Epithelial cell of prostate (primary cell): ENCODE results near the gene TNNT3.

Experiments
- DNase-seq: peaks from one replicate; pipeline ENCODE4 v3.0.0-alpha.2; 2011; ENCODE audit warnings: low read depth, low spot score
- H3K27ac ChIP-seq: fragments of 450-650 bp; 2 replicates; pipeline ENCODE4 v1.5.1; 2017; ENCODE audit warnings: mild to moderate bottlenecking

TNNT3 gene

DNA sequence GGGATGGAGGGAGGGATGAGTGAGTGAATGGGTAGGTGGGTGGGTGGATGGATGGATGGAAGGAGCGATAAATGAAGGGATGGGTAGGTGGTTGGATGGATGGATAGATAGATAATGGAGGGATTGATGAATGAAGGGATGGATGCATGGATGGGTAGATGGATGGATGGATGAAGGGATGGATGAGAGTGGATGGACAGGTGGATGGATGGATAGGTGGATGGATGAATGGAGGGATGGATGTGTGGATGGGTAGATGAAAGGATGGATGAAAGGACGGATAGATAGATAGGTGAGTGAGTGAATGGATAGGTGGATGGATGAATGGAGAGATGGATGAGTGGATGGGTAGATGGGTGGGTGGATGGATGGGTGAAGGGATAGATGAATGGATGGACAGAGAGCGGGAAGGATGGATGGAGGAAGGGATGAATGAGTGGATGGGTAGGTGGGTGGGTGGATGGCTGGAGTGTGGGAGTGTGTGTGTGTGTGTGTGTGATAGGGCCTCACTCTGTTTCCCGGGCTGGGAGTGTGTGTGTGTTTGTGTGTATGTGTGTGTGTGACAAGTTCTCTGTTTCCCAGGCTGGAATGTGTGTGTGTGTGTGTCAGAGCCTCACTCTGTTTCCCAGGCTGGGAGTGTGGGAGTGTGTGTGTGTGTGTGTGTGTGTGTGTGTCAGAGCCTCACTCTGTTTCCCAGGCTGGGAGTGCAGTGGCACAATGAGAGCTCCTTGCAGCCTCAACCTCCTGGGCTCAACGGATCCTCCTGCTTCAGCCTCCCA is 25.7 kb upstream of the TNNT3 start:
- no peak for DNase-seq
- no peak overlapping the region for H3K27ac ChIP-seq

GRCh38 chr11:1894759-1895158 is 24.7 kb upstream of the TNNT3 start:
- H3K27ac ChIP-seq: no peak overlapping the region
- no peak for DNase-seq

- DNase-seq: no peak
- H3K27ac ChIP-seq: no peak overlapping the region
Measured at GRCh38 chr11:1896468-1896867, 23.0 kb upstream of the TNNT3 start.

DNA sequence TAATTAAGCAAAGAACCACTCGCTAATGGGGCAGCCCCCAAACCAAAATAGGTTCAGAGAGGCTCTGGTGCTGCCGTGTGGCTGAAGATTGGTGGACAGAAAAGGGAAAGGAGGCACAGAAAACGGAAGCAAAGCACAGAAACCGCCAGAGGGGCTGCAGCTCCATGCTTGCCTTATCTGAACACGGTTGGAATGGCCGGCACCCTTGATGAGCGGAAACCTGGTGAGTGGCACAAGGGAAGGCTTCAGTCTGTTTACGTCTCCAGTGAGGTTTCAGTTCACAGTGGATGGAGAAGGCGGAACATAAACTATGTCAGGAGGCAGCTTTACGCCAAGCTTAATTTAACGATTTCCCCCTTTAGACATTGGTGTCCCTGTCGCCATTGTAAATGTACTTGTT is 22.6 kb upstream of the TNNT3 start:
- no peak for DNase-seq
- no peak overlapping the region for H3K27ac ChIP-seq

- no peak for DNase-seq
- no peak overlapping the region for H3K27ac ChIP-seq
Measured at GRCh38 chr11:1899090-1899489, 20.4 kb upstream of the TNNT3 start.

DNA sequence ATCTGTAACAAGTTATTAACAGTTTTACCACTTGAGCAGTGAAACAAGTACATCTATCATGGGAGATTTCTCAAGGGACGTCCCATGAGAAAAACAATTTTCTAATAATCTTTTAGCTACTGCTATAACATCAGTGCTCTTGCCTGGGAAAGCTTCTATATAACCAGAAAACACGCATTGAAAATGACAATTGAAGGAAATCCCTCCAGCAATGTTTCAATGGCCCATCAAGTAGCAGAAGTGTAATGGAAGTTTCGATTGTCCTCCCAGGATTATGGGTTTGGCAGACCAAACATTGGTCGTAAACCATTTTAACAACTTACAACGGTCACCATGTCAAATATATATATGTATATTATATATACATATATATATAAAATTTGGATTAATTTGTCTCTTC is 19.8 kb upstream of the TNNT3 start:
- no peak overlapping the region for H3K27ac ChIP-seq
- no peak for DNase-seq

GRCh38 chr11:1906181-1906580 is 13.3 kb upstream of the TNNT3 start:
- no peak for DNase-seq
- H3K27ac ChIP-seq: no peak overlapping the region

- H3K27ac ChIP-seq: no peak overlapping the region
Measured at GRCh38 chr11:1906611-1907423, 12.7 kb upstream of the TNNT3 start.

DNA sequence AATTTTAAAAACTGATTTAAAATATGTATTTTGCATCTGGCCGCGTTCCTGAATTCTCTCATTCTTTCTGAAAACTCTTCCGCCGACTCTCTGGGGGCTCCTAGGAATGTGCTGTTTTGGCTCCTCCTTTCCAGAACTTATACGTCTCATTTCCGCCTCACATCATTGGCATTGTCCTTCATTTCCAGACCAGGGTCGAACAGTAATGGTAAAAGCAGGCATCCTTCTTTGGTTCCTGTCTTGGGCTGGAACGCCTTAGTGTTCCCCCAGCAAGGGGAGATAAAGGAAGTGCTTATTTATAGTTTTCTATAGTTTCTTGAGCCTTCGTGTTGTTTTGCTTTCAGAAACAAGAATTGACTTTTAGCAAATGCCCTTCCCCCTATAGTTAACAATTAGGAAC is 10.9 kb upstream of the TNNT3 start:
- DNase-seq: no peak

More at GRCh38 chr11:1906611-1907423, 12.7 kb upstream of the TNNT3 start:
- no peak for DNase-seq

GRCh38 chr11:1909524-1909923 is 10.0 kb upstream of the TNNT3 start:
- H3K27ac ChIP-seq: no peak overlapping the region
- no peak for DNase-seq

More for the DNA sequence above, 10.9 kb upstream of the TNNT3 start:
- no peak overlapping the region for H3K27ac ChIP-seq

GRCh38 chr11:1912289-1912878 is 7.1 kb upstream of the TNNT3 start:
- no peak for DNase-seq
- no peak overlapping the region for H3K27ac ChIP-seq

GRCh38 chr11:1913271-1914060 is 6.0 kb upstream of the TNNT3 start:
- H3K27ac ChIP-seq: no peak overlapping the region

GRCh38 chr11:1915795-1916131 is 3.7 kb upstream of the TNNT3 start:
- H3K27ac ChIP-seq: no peak overlapping the region
- no peak for DNase-seq

More at GRCh38 chr11:1913271-1914060, 6.0 kb upstream of the TNNT3 start:
- no peak for DNase-seq

DNA sequence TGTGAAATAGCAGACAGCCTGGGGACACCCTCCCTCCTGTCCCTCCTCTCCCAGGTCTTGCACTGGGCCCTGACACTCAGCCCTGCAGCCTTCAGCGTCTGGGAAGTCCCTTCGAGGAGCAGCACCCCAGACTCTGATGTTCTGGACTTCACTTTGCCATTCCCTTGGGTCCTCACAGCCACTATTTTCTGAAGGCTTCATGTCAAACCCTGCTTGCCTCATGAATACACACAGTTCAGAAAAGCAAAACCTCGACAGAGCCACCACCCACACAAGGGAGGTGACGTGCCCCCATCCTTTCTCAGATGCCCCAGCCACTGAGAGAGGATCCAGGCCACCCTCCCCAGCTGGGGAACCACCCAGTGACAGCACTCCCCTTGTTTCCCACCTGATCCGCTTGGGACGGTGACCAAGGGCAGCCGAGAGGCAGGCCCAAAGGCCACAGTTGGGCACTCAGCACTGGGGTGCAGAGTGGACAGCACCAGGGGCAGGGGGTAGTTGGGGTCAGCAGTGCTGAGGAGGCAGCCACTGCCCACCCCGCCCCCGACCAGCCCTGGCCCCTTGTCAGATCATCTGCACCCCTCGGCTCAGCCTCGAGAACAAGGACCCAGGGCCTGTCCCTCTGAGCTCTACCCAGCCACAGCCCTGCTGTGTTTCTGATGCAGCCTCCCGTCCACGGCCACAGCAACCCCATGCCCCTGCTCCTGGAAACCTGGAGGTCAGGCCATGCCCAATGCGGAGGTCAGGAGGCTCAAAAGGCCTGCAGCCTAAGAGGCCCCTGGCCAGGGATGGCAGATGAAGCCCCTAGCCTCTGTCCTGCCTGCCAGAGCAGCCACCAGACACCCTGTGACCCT is 3.1 kb upstream of the TNNT3 start:
- DNase-seq: no peak
- no peak overlapping the region for H3K27ac ChIP-seq

DNA sequence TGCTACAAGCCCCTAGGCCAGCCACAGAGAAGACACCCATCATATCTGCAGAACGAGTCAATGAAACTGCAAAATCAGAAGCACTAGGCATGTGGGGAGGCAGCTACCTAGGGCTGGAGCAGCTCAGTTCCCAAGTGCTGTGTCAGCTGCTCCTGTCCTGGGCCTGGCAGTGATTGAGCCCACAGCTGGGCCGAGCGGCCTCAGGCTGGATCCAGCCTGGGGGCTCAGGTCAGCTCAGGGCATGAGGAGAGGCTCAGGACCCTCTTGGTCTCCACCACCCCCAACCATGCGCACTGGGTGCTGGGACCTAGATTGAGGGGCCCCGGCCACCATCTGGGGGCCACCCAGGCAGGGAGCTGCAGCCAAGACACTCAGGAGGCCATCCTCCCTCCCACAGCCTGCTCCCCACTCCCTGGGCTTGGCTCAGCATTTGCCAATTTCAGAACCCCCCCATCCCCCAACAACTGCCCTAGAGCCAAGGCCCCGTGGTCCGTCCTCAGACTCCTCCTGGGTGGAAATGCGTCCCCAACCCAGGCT is 2.4 kb upstream of the TNNT3 start:
- no peak for DNase-seq
- H3K27ac ChIP-seq: no peak overlapping the region

DNA sequence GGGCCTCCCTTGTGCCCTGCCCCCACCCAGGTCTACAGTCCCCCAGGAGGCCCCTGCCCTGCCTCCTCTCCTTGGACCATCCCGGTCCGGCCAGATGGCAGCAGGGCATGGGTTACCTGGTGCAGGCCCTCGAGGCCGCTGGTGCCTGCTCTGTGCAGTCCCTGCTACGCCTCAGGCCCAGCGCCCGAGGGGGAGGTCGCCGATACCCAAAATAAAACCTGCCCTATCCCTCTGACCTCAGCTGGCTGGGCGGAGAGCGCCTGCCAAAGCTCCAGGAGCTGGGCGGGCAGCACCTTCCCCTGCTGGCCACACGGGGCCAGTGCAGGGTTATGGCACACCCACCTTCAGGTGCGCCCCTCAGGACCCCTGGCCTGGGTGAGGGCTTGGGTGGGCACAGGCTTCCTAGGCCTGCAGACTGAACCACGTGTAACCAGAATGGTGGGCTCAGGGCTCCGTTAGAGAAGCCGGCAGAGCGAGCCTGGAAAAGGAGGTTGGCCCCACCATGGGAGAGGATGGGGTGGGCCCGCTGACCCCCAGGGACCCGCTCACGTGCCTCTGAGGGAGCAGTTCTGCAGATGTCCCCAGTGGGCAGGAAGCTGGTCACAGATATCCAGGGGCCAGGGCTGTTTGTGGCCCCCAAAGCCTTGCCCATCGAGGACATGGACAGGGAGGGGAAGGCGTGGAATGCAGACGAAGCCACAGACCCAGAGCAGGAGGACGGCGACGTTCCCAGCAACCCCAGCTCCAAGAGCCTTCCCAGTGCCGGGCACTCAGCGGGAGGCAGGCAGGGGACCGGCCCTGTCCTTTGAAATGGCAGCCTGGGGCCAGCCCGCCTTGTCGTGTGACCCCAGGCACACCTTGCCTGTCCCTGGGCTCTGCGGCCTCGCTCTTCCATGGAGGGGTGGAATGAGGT is 1.7 kb upstream of the TNNT3 start:
- DNase-seq: no peak
- no peak overlapping the region for H3K27ac ChIP-seq

GRCh38 chr11:1918436-1919315 is 827 bp upstream of the TNNT3 start:
- no peak for DNase-seq
- H3K27ac ChIP-seq: no peak overlapping the region
